ENCODE data around the gene CENPW. TPM values are rescaled to one million over a fixed set of nuclear protein-coding genes. Genes with fewer than 3 reads are reported as not detected.

The CENPW gene
- total and polyA plus RNA-seq, 2 of the 4 experiments (the other 2 are of a cell fraction): 8.2 to 19.3 TPM

GRCh38 chr6:126344181-126344580, 4.3 kb downstream of the CENPW start:
- Histone ChIP-seq H3K56ac (ENCODE audit: extremely low read depth, insufficient read depth, low read length) (no peak overlapping the region), H3K18ac (ENCODE audit: low read depth, low read length) (no peak overlapping the region), H3K27ac (ENCODE audit: insufficient read depth, low read length) (no peak overlapping the region), H2BK20ac (ENCODE audit: low read depth, low read length) (no peak overlapping the region), H3K36me3 (ENCODE audit: control insufficient read depth, insufficient read depth, low read length) (no peaks in the 10 kb centered on the region; the same call in 1 of the 2 replicates), H3K27me3 (ENCODE audit: control insufficient read depth, insufficient read depth, low read length) (no peaks in the 10 kb centered on the region), H3K4me3 (ENCODE audit: insufficient read depth, low read depth, low read length) (no peak overlapping the region), H2AK5ac (ENCODE audit: low read depth, low read length) (no peak overlapping the region), H3K4ac (ENCODE audit: low read depth, low read length) (no peak overlapping the region), H3K14ac (replicated peaks; ENCODE audit: low read depth, low read length) (no peak overlapping the region), H3K79me1 (ENCODE audit: low read depth in 1 of 2, low read length in 2 of 2) (peaks cover 11 to 17% of the 10 kb centered on the region in 2 experiments), H4K91ac (ENCODE audit: insufficient read depth, low read depth, low read length) (no peak overlapping the region), H3K9ac (ENCODE audit: low read depth, low read length) (no peak overlapping the region), H4K8ac (ENCODE audit: low read depth in 2 of 2, low read length in 2 of 2) (no peak overlapping the region), H2BK120ac (ENCODE audit: low read depth, low read length) (no peak overlapping the region), H3K23ac (ENCODE audit: low read depth, low read length) (no peak overlapping the region), H3K4me1 (ENCODE audit: control insufficient read depth, insufficient read depth, low read length) (no peaks in the 10 kb centered on the region), H3K4me2 (ENCODE audit: low read depth, low read length) (no peak overlapping the region), H2AK9ac (replicated peaks; ENCODE audit: low read depth, low read length, poor library complexity) (no peak overlapping the region), H2BK15ac (ENCODE audit: low read depth, low read length) (no peak overlapping the region), H2BK5ac (ENCODE audit: low read depth, low read length, poor library complexity, severe bottlenecking) (no peak overlapping the region), H2AFZ (replicated peaks; ENCODE audit: low read length, poor library complexity) (no peak overlapping the region), H3K9me1 (ENCODE audit: insufficient read depth, low read length) (no peaks in the 10 kb centered on the region), H3K9me3 (ENCODE audit: control insufficient read depth, insufficient read depth, low read length) (no peaks in the 10 kb centered on the region), H4K20me1 (ENCODE audit: insufficient read depth, low read length) (no peaks in the 10 kb centered on the region), H4K5ac (ENCODE audit: low read depth, low read length) (no peak overlapping the region)
- dilution Hi-C loops (cut with HindIII; ENCODE audit: low sequenced_read_pairs, unreplicated experiment) (no loop called here), intact Hi-C loops (cut with micrococcal nuclease) (loop anchor here (10.0 kb wide), 1 partner anchor 349 kb away; no protein-coding TSS in a partner anchor), in situ Hi-C loops (cut with MboI; ENCODE audit: low sequenced_read_pairs) (loop anchor here (25.0 kb wide), 1 partner anchor 307 kb away; no protein-coding TSS in a partner anchor)
- POLR2A ChIA-PET (ENCODE audit: unreplicated experiment): no interaction called here
- CTCF ChIA-PET: interaction anchor here (0.6 kb wide), 1 partner anchor 296 kb away, joined by 7 read pairs; no protein-coding TSS in a partner anchor
- no peak for TF ChIP-seq POLR2A (IDR thresholded peaks at IDR 0.05; ENCODE audit: low read depth, low read length)
- TF ChIP-seq CEBPB (IDR thresholded peaks at IDR 0.05; ENCODE audit: low read depth, low read length): no peak
- TF ChIP-seq CHD1 (IDR thresholded peaks at IDR 0.05; ENCODE audit: low read depth, low read length): no peak
- no peak for TF ChIP-seq SMC3 (IDR thresholded peaks at IDR 0.05; ENCODE audit: low read depth, low read length)
- no peak for TF ChIP-seq ELK1 (IDR thresholded peaks at IDR 0.05; ENCODE audit: borderline replicate concordance, low read depth, low read length)
- TF ChIP-seq FOS (IDR thresholded peaks at IDR 0.05; ENCODE audit: low read depth, low read length): no peak
- no peak for TF ChIP-seq NFE2L2 (IDR thresholded peaks at IDR 0.05; ENCODE audit: low read depth, low read length)
- no peak for TF ChIP-seq MAZ (IDR thresholded peaks at IDR 0.05; ENCODE audit: borderline replicate concordance, low read depth, low read length)
- TF ChIP-seq MXI1 (IDR thresholded peaks at IDR 0.05; ENCODE audit: borderline replicate concordance, low read depth, low read length): no peak
- no TSS peak for BruUV-seq (replicated peaks)
- DNase-seq (no peak), ATAC-seq (ENCODE audit: low read depth) (no peak)

Data from IMR-90 (cell line).